Loucy (cell line): Measurements from ENCODE around the gene MRPL2.

Experiments used
- H2AFZ ChIP-seq: fragments of 200-600 bp; sonication (generic); 2 replicates; pipeline ENCODE4 v1.6.0; 2016; ENCODE audit warnings: antibody characterized with exemption, mild to moderate bottlenecking, low read length, moderate library complexity
- H3F3A ChIP-seq: fragments of 200-600 bp; 2 replicates; pipeline ENCODE4 v1.6.0; 2016; ENCODE audit warnings: antibody characterized with exemption, low read depth, mild to moderate bottlenecking
- H3K27me3 ChIP-seq: fragments of 200-600 bp; sonication (generic); 2 replicates; pipeline ENCODE4 v1.6.1; 2014; ENCODE audit warnings: low read length, mild to moderate bottlenecking; ENCODE audit not compliant: insufficient read depth, poor library complexity, severe bottlenecking
- H3K36me3 ChIP-seq: fragments of 200-600 bp; sonication (generic); 2 replicates; pipeline ENCODE4 v1.6.1; 2016; ENCODE audit warnings: low read length; ENCODE audit not compliant: insufficient read depth
- H3K4me1 ChIP-seq: fragments of 200-600 bp; sonication (generic); 2 replicates; pipeline ENCODE4 v1.5.1; 2014; ENCODE audit warnings: low read length, mild to moderate bottlenecking; ENCODE audit not compliant: insufficient read depth, poor library complexity, severe bottlenecking
- H3K4me2 ChIP-seq: fragments of 200-600 bp; sonication (generic); 2 replicates; pipeline ENCODE4 v1.6.0; 2014; ENCODE audit warnings: antibody characterized with exemption, low read length, low read depth, mild to moderate bottlenecking; ENCODE audit not compliant: poor library complexity, severe bottlenecking
- H3K4me3 ChIP-seq: fragments of 200-600 bp; sonication (generic); 2 replicates; pipeline ENCODE4 v1.5.1; 2014; ENCODE audit warnings: low read length, mild to moderate bottlenecking, mixed read lengths; ENCODE audit not compliant: poor library complexity, severe bottlenecking
- H3K79me2 ChIP-seq: fragments of 200-600 bp; sonication (generic); 2 replicates; pipeline ENCODE4 v1.6.1; 2014; ENCODE audit warnings: low read length; ENCODE audit not compliant: insufficient read depth
- H3K9ac ChIP-seq: fragments of 200-600 bp; sonication (generic); 2 replicates; pipeline ENCODE4 v1.6.0; 2014; ENCODE audit warnings: mild to moderate bottlenecking, low read depth, low read length, moderate library complexity; ENCODE audit not compliant: poor library complexity, severe bottlenecking
- H3K9me2 ChIP-seq: fragments of 200-600 bp; sonication (generic); replicated peaks from 2 replicates; pipeline ENCODE4 v1.6.1; 2016; ENCODE audit warnings: low read depth, low read length, mixed read lengths
- H3K9me3 ChIP-seq: fragments of 200-600 bp; sonication (generic); 2 replicates; pipeline ENCODE4 v1.6.1; 2014; ENCODE audit warnings: mild to moderate bottlenecking, antibody characterized with exemption, low read length, low read depth; ENCODE audit not compliant: insufficient read depth
- H4K20me1 ChIP-seq: fragments of 200-600 bp; sonication (generic); 2 replicates; pipeline ENCODE4 v1.6.0; 2014; ENCODE audit warnings: antibody characterized with exemption, low read length, mild to moderate bottlenecking; ENCODE audit not compliant: insufficient read depth, poor library complexity, severe bottlenecking
- CTCF ChIP-seq: fragments of 200-600 bp; sonication (generic); conservative IDR thresholded peaks from 2 replicates; pipeline ENCODE4 v1.5.1; 2014; ENCODE audit warnings: mild to moderate bottlenecking, antibody characterized with exemption, low read length
- EZH2phosphoT487 ChIP-seq: fragments of 200-600 bp; IDR thresholded peaks from 2 replicates; pipeline ENCODE4 v1.6.1; 2018; ENCODE audit warnings: antibody characterized with exemption, mild to moderate bottlenecking, moderate library complexity, borderline replicate concordance

The MRPL2 gene

GRCh38 chr6:43007126-43007525 is 52.1 kb downstream of the MRPL2 start:
- peaks cover 6% of the 10 kb centered on the region for H3K79me2 ChIP-seq
- no peaks in the 10 kb centered on the region for H3F3A ChIP-seq
- no peak overlapping the region for H3K4me2 ChIP-seq
- no peak overlapping the region for H3K4me3 ChIP-seq
- H2AFZ ChIP-seq, result no peak overlapping the region
- no peaks in the 10 kb centered on the region for H3K9me3 ChIP-seq
- no peaks in the 10 kb centered on the region for H3K9me2 ChIP-seq
- H3K4me1 ChIP-seq, result peaks cover 2% of the 10 kb centered on the region
- no peaks in the 10 kb centered on the region for H3K27me3 ChIP-seq
- no peak for TF ChIP-seq CTCF
- no peak for TF ChIP-seq EZH2phosphoT487
- no peak overlapping the region for H3K9ac ChIP-seq
- peaks cover 62% of the 10 kb centered on the region; the same call in 1 of the 2 replicates for H3K36me3 ChIP-seq
- no peaks in the 10 kb centered on the region for H4K20me1 ChIP-seq

GRCh38 chr6:43006251-43006650 is 53.0 kb downstream of the MRPL2 start:
- Histone ChIP-seq H3K27me3 (no peaks in the 10 kb centered on the region), H3F3A (no peaks in the 10 kb centered on the region), H3K4me1 (no peaks in the 10 kb centered on the region), H3K9me2 (no peaks in the 10 kb centered on the region), H3K9ac (no peak overlapping the region), H3K9me3 (no peaks in the 10 kb centered on the region), H3K4me3 (no peak overlapping the region), H2AFZ (no peak overlapping the region), H3K79me2 (no peaks in the 10 kb centered on the region; the same call in 1 of the 2 replicates), H3K36me3 (peaks cover 53% of the 10 kb centered on the region; the same call in 1 of the 2 replicates), H4K20me1 (no peaks in the 10 kb centered on the region), H3K4me2 (no peak overlapping the region)
- TF ChIP-seq EZH2phosphoT487 (no peak), CTCF (no peak)

DNA sequence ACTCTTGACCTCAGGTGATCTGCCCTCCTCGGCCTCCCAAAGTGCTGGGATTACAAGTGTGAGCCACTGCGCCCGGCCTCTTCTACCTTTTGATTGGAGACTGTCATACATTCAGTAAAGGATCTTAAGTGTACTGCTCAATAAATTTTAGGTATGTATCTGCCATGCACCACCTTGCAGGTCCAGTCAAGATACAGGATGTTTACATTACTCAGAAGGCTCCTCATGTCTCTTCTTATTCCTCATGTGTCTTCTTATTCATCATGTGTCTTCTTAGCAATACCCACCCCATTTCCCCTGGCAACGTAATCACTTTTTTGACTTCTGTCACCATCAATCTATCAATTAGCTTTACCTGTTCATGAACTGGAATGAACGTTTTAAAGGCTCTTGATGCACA is 53.4 kb downstream of the MRPL2 start:
- H3K9me3 ChIP-seq, result no peaks in the 10 kb centered on the region
- H3K79me2 ChIP-seq, result no peaks in the 10 kb centered on the region; the same call in 1 of the 2 replicates
- H3F3A ChIP-seq, result no peaks in the 10 kb centered on the region
- H3K27me3 ChIP-seq, result no peaks in the 10 kb centered on the region
- peaks cover 49% of the 10 kb centered on the region; the same call in 1 of the 2 replicates for H3K36me3 ChIP-seq
- no peak overlapping the region for H3K4me3 ChIP-seq
- no peaks in the 10 kb centered on the region for H3K9me2 ChIP-seq
- H3K4me2 ChIP-seq, result no peak overlapping the region
- no peaks in the 10 kb centered on the region for H4K20me1 ChIP-seq
- H2AFZ ChIP-seq, result no peak overlapping the region
- no peaks in the 10 kb centered on the region for H3K4me1 ChIP-seq
- H3K9ac ChIP-seq, result no peak overlapping the region
- TF ChIP-seq EZH2phosphoT487, result no peak
- TF ChIP-seq CTCF, result no peak
